GM19463 (cell line): Measurements from ENCODE around the gene MAB21L2.

ENCODE experiments used
- ATAC-seq: cut with Tn5 transposase; IDR thresholded peaks from one replicate; pipeline ENCODE4 v1.9.1; 2021; ENCODE audit warnings: mild to moderate bottlenecking, moderate library complexity; ENCODE audit not compliant: unreplicated experiment

The MAB21L2 gene

GRCh38 chr4:150573534-150573933 is 8.4 kb upstream of the MAB21L2 start:
- ATAC-seq = no peak

- no peak for ATAC-seq
These were observed 7.3 kb upstream of the MAB21L2 start for GRCh38 chr4:150574678-150575077.

- no peak for ATAC-seq
These were observed 4.2 kb upstream of the MAB21L2 start for GRCh38 chr4:150577796-150578195.

- ATAC-seq = no peak
These were observed 3.0 kb upstream of the MAB21L2 start for GRCh38 chr4:150578745-150579501.

GRCh38 chr4:150579551-150580234 is 2.3 kb upstream of the MAB21L2 start:
- no peak for ATAC-seq

- no peak for ATAC-seq
These were observed 1.6 kb upstream of the MAB21L2 start for GRCh38 chr4:150580306-150580705.

- no peak for ATAC-seq
These were observed 820 bp upstream of the MAB21L2 start for GRCh38 chr4:150581056-150581605.

GRCh38 chr4:150581641-150582051 is 305 bp upstream of the MAB21L2 start:
- no peak for ATAC-seq

- no peak for ATAC-seq
These were observed 929 bp downstream of the MAB21L2 start for GRCh38 chr4:150582873-150583286.

- no peak for ATAC-seq
These were observed 1.5 kb downstream of the MAB21L2 start for GRCh38 chr4:150583287-150584110.

GRCh38 chr4:150584111-150584915 is 2.4 kb downstream of the MAB21L2 start:
- no peak for ATAC-seq

- no peak for ATAC-seq
These were observed 3.7 kb downstream of the MAB21L2 start for GRCh38 chr4:150585611-150586010.

GRCh38 chr4:150586162-150586810 is 4.3 kb downstream of the MAB21L2 start:
- ATAC-seq = no peak

- ATAC-seq = no peak
These were observed 6.4 kb downstream of the MAB21L2 start for GRCh38 chr4:150588316-150588715.

GRCh38 chr4:150589157-150589556 is 7.2 kb downstream of the MAB21L2 start:
- no peak for ATAC-seq

GRCh38 chr4:150590631-150591030 is 8.7 kb downstream of the MAB21L2 start:
- no peak for ATAC-seq

GRCh38 chr4:150591406-150591805 is 9.5 kb downstream of the MAB21L2 start:
- no peak for ATAC-seq

GRCh38 chr4:150591904-150592303 is 10.0 kb downstream of the MAB21L2 start:
- ATAC-seq = no peak

- ATAC-seq = no peak
These were observed 12.0 kb downstream of the MAB21L2 start for GRCh38 chr4:150593996-150594395.

GRCh38 chr4:150598909-150599308 is 17.0 kb downstream of the MAB21L2 start:
- no peak for ATAC-seq
